GM12878 (cell line): Measurements from ENCODE around the gene DOK1. TPM values are rescaled to one million over a fixed set of nuclear protein-coding genes. Genes with fewer than 3 reads are reported as not detected.

Experiments
- ATAC-seq: fragments of 200-7000 bp; cut with Tn5 transposase; 3 replicates; pipeline ENCODE4 v1.9.1; 2020; ENCODE audit warnings: mild to moderate bottlenecking, moderate library complexity
- BruUV-seq: library from RNA; stranded (reverse); fragments of 400-500 nt; replicated peaks from 2 replicates; lab custom pipeline; 2021; lab: Mats Ljungman, UMichigan
- CTCF ChIA-PET: fragments of 300-600 bp; sonication (Branson Sonifier 250); formaldehyde crosslinking; extraction: SDS; loops from one replicate; lab custom pipeline; 2021; ENCODE audit warnings: inconsistent platforms; lab: Yijun Ruan, JAX
- POLR2A ChIA-PET: fragments of 350-600 bp; formaldehyde crosslinking; extraction: SDS; loops from one replicate; lab custom pipeline; 2021; ENCODE audit warnings: inconsistent platforms; lab: Charles Lee
- RAD21 ChIA-PET: fragments of 300-600 bp; sonication (Branson Sonifier 250); formaldehyde crosslinking; loops from one replicate; lab custom pipeline; 2023; ENCODE audit warnings: antibody characterized with exemption; ENCODE audit not compliant: unreplicated experiment; lab: Charles Lee
- SMC1A ChIA-PET: fragments of 300-600 bp; sonication (Branson Sonifier 250); formaldehyde crosslinking; loops from one replicate; lab custom pipeline; 2023; ENCODE audit not compliant: unreplicated experiment, uncharacterized antibody; lab: Charles Lee
- DNase-seq: peaks from one replicate; pipeline ENCODE4 v3.0.0-alpha.2; 2011; ENCODE audit warnings: low read depth, low spot score
- FAIRE-seq: peaks from 3 replicates; lab custom pipeline; 2011; peaks lifted over from hg19 to GRCh38; lab: Jason Lieb, UNC
- H2AFZ ChIP-seq: 2 replicates; pipeline ENCODE4 v1.6.0; 2011; ENCODE audit warnings: low read depth, low read length, control low read depth; ENCODE audit not compliant: control insufficient read depth
- H3K27ac ChIP-seq: 2 replicates; pipeline ENCODE4 v1.5.1; 2011; ENCODE audit warnings: control low read depth; ENCODE audit not compliant: control insufficient read depth, insufficient read depth
- H3K27me3 ChIP-seq, 2 experiments: replicated peaks in 1 of 2; 2 replicates each; pipeline versions ENCODE4 v1.6.0 to v1.6.1; 2011; ENCODE audit warnings: low read length in 1 of 2; ENCODE audit not compliant: control insufficient read depth in 2 of 2, insufficient read depth in 2 of 2
- H3K36me3 ChIP-seq, 2 experiments: 2 replicates each; pipeline ENCODE4 v1.5.1; 2011; ENCODE audit warnings: low read length in 1 of 2; ENCODE audit not compliant: control insufficient read depth in 2 of 2, insufficient read depth in 2 of 2
- H3K4me1 ChIP-seq: 2 replicates; pipeline ENCODE4 v1.6.1; 2011; ENCODE audit warnings: mild to moderate bottlenecking, low read length, moderate library complexity, mixed read lengths; ENCODE audit not compliant: control insufficient read depth, insufficient read depth
- H3K4me2 ChIP-seq: 2 replicates; pipeline ENCODE4 v1.6.0; 2011; ENCODE audit warnings: control low read depth; ENCODE audit not compliant: control insufficient read depth, insufficient read depth
- H3K4me3 ChIP-seq: fragments of 200-600 bp; sonication (generic); 2 replicates; pipeline ENCODE4 v1.5.1; 2016
- H3K79me2 ChIP-seq: 2 replicates; pipeline ENCODE4 v1.6.0; 2011; ENCODE audit warnings: low read length; ENCODE audit not compliant: control insufficient read depth, insufficient read depth
- H3K9ac ChIP-seq: 2 replicates; pipeline ENCODE4 v1.8.0; 2011; ENCODE audit warnings: low read length, control low read depth, mixed read lengths; ENCODE audit not compliant: control insufficient read depth, insufficient read depth
- H3K9me3 ChIP-seq: replicated peaks from 3 replicates; pipeline ENCODE4 v1.5.1; 2011; ENCODE audit warnings: mild to moderate bottlenecking, low read length; ENCODE audit not compliant: control insufficient read depth, insufficient read depth
- H4K20me1 ChIP-seq: 2 replicates; pipeline ENCODE4 v1.6.0; 2011; ENCODE audit not compliant: control insufficient read depth, insufficient read depth
- E4F1 ChIP-seq: fragments of 450-650 bp; IDR thresholded peaks from 2 replicates; pipeline ENCODE4 v1.6.1; 2018; ENCODE audit warnings: borderline replicate concordance, mild to moderate bottlenecking; ENCODE audit not compliant: partially characterized antibody
- ELK1 ChIP-seq: IDR thresholded peaks from 2 replicates; pipeline ENCODE4 v1.6.1; 2012; ENCODE audit warnings: low read depth, low read length, improper control_type of control experiment
- ETV6 ChIP-seq, 2 experiments: fragments of 450-650 bp in 1 of 2; IDR thresholded peaks in 1 of 2; conservative IDR thresholded peaks in 1 of 2; 2 replicates each; pipeline ENCODE4 v1.6.1; 2014; ENCODE audit warnings: antibody characterized with exemption in 1 of 2, borderline replicate concordance in 1 of 2, low read depth in 1 of 2, mild to moderate bottlenecking in 1 of 2, moderate library complexity in 1 of 2
- GABPA ChIP-seq: IDR thresholded peaks from 2 replicates; pipeline ENCODE4 v1.6.1; 2014; ENCODE audit warnings: antibody characterized with exemption, low read depth, mild to moderate bottlenecking, inconsistent platforms
- IKZF2 ChIP-seq, 2 experiments: fragments of 450-650 bp; IDR thresholded peaks; 2 replicates each; pipeline ENCODE4 v1.6.1; 2017; ENCODE audit warnings: mild to moderate bottlenecking in 2 of 2, moderate library complexity in 2 of 2
- MYC ChIP-seq: IDR thresholded peaks from 2 replicates; pipeline ENCODE4 v1.6.1; 2011; ENCODE audit warnings: mild to moderate bottlenecking, low read length, moderate library complexity, inconsistent platforms; ENCODE audit not compliant: insufficient read depth, insufficient replicate concordance, insufficient read length, severe bottlenecking
- NFIC ChIP-seq: IDR thresholded peaks from 2 replicates; pipeline ENCODE4 v1.6.1; 2012; ENCODE audit warnings: low read depth, mild to moderate bottlenecking, inconsistent platforms, low read length, moderate library complexity
- NR2F1 ChIP-seq: fragments of 450-650 bp; conservative IDR thresholded peaks from 2 replicates; pipeline ENCODE4 v1.6.1; 2017; ENCODE audit warnings: mild to moderate bottlenecking
- PBX3 ChIP-seq: IDR thresholded peaks from 2 replicates; pipeline ENCODE4 v1.6.1; 2011; ENCODE audit warnings: mild to moderate bottlenecking, low read depth, low read length, moderate library complexity; ENCODE audit not compliant: insufficient replicate concordance
- POLR2A ChIP-seq: IDR thresholded peaks from 2 replicates; pipeline ENCODE4 v1.6.1; 2011; ENCODE audit warnings: low read depth, mild to moderate bottlenecking, low read length
- POLR2AphosphoS5 ChIP-seq: IDR thresholded peaks from 2 replicates; pipeline ENCODE4 v1.6.1; 2011; ENCODE audit warnings: mild to moderate bottlenecking, low read length, inconsistent platforms
- SMARCA5 ChIP-seq: fragments of 450-650 bp; IDR thresholded peaks from 2 replicates; pipeline ENCODE4 v1.6.1; 2017; ENCODE audit warnings: mild to moderate bottlenecking
- SMC3 ChIP-seq: IDR thresholded peaks from 2 replicates; pipeline ENCODE4 v1.6.1; 2011; ENCODE audit warnings: low read length, improper control_type of control experiment, borderline replicate concordance
- STAT1 ChIP-seq: fragments of 450-650 bp; conservative IDR thresholded peaks from 2 replicates; pipeline ENCODE4 v1.6.1; 2014; ENCODE audit warnings: antibody characterized with exemption, mild to moderate bottlenecking
- ZNF622 ChIP-seq: fragments of 450-650 bp; IDR thresholded peaks from 2 replicates; pipeline ENCODE4 v1.6.1; 2017; ENCODE audit warnings: mild to moderate bottlenecking, inconsistent platforms
- WGBS: methylation state at CpG from one replicate; pipeline ENCODE4 v1.1.6; 2016; ENCODE audit warnings: low lambda C conversion rate; ENCODE audit not compliant: insufficient replicate concordance, insufficient coverage; ENCODE audit errors: missing lambda C conversion rate; 5-methylcytosine and 5-hydroxymethylcytosine counted together
- in situ Hi-C: fragments of 300-500 bp; cut with MboI; formaldehyde crosslinking; loops from 9 replicates; pipeline ENCODE4 v1.14.3; 2018; ENCODE audit warnings: mixed read lengths
- intact Hi-C: fragments of 100-400 bp; cut with micrococcal nuclease; formaldehyde crosslinking; loops from one replicate; pipeline ENCODE4 v1.14.2; 2022; ENCODE audit not compliant: unreplicated experiment
- polyA plus RNA-seq, 11 experiments: library from polyadenylated mRNA; depleted of rRNA in 4 of 11; unstranded in 6 of 11; stranded (reverse) in 5 of 11; fragments of >200 nt; fragmentation: Nextera tagmentation in 4 of 11; fragmentation: Illumina TruSeq in 1 of 11; extraction: Ambion mirVana in 4 of 11; extraction: Trizol in 1 of 11; gene quantifications; 1 replicate in 1 of 11; 2 replicates in 10 of 11; pipeline versions ENCODE4 v1.2.1 to v1.2.3, GENCODE V29; 2011 to 2016; ENCODE audit warnings: inconsistent platforms in 2 of 11, missing spikeins in 2 of 11, low read depth in 1 of 11
- total RNA-seq, 4 experiments: library from RNA; depleted of rRNA in 3 of 4; stranded (reverse); fragments of >200 nt in 3 of 4; fragmentation: Illumina TruSeq in 1 of 4; extraction: Trizol in 1 of 4; gene quantifications; 2 replicates each; pipeline versions ENCODE4 v1.2.1 to v1.2.3, GENCODE V29; 2013 to 2021

DOK1 gene
- total and polyA plus RNA-seq, 10 of the 15 experiments (the other 5 are each of a cell fraction or from before 2014, with no cell fraction given), result 1.4 to 104 (median 59.7) TPM

- no peaks in the 10 kb centered on the region for H4K20me1 ChIP-seq
- WGBS, result under 1% methylated on average over 50 of the region's 54 CpGs
- in situ Hi-C loops (no loop called here), intact Hi-C loops (loop anchor here (1.0 kb wide), 1 partner anchor 24 kb away; the partner anchor contains the start of gene DOK1)
- RAD21 ChIA-PET, result interaction anchor here (0.7 to 7.5 kb wide), 22 partner anchors 9 to 195 kb away, joined by 3 to 158 read pairs (median 6); partner anchors contain the start of genes C2orf81, CCDC142, LOXL3 and PCGF1
- no peaks in the 10 kb centered on the region for H3K9me3 ChIP-seq
- peak overlapping the region; percentile 80 for H2AFZ ChIP-seq
- peak overlapping the region; percentile 92 for H3K9ac ChIP-seq
- SMC1A ChIA-PET, result interaction anchor here (0.6 to 9.9 kb wide), 24 partner anchors 9 to 605 kb away, joined by 3 to 208 read pairs (median 10); partner anchors contain the start of genes CCDC142, INO80B, PCGF1 and TTC31
- peak overlapping the region; percentile 94 for H3K4me3 ChIP-seq
- H3K79me2 ChIP-seq, result peaks cover 50% of the 10 kb centered on the region
- H3K4me1 ChIP-seq, result peaks cover 33% of the 10 kb centered on the region
- CTCF ChIA-PET, result interaction anchor here (0.7 to 10.4 kb wide), 20 partner anchors 16 to 280 kb away, joined by 3 to 226 read pairs (median 6); partner anchors contain the start of genes CCDC142, PCGF1, TTC31 and WBP1
- H3K27ac ChIP-seq, result peak overlapping the region; percentile 96
- DNase-seq (peak; percentile 74), ATAC-seq (peak; percentile 60), FAIRE-seq (peak; percentile 83)
- no peaks in the 10 kb centered on the region for H3K27me3 ChIP-seq
- H3K4me2 ChIP-seq, result peak overlapping the region; percentile 95
- POLR2A ChIA-PET, result interaction anchor here (0.6 to 5.4 kb wide), 25 partner anchors 8 to 352 kb away, joined by 3 to 66 read pairs (median 4); partner anchors contain the start of genes CCDC142, INO80B, MOB1A and PCGF1
- no TSS peak for BruUV-seq
- H3K36me3 ChIP-seq, result peaks cover 17 to 43% of the 10 kb centered on the region in 2 experiments
- no peak for TF ChIP-seq NFIC
- TF ChIP-seq IKZF2 (IDR thresholded peaks at IDR 0.05), result peak in 1 of 2 experiments; percentile 17; a peak in 1 of 4 replicates
- no peak for TF ChIP-seq SMC3
- TF ChIP-seq SMARCA5, result 0 out of 2 replicates have a peak, but pooled peaks have one; percentile 47
- TF ChIP-seq ZNF622, result no peak
- TF ChIP-seq MYC, result no peak
- TF ChIP-seq ETV6 (conservative IDR thresholded peaks at IDR 0.05 in 1 of 2, IDR thresholded peaks at IDR 0.05 in 1 of 2; ENCODE audit: borderline replicate concordance in 1 of 2, low read depth in 1 of 2), result no peak
- no peak for TF ChIP-seq STAT1
- peak; percentile 85 for TF ChIP-seq POLR2A
- TF ChIP-seq ELK1, result no peak
- TF ChIP-seq GABPA, result no peak
- TF ChIP-seq PBX3, result no peak
- peak; percentile 84 for TF ChIP-seq POLR2AphosphoS5
- TF ChIP-seq NR2F1, result peak; percentile 63
- no peak for TF ChIP-seq E4F1
Observed at GRCh38 chr2:74530239-74531187, 24.0 kb upstream of the DOK1 start.
